Measurements from ENCODE around the gene RNU6-1.

RNU6-1 gene

DNA sequence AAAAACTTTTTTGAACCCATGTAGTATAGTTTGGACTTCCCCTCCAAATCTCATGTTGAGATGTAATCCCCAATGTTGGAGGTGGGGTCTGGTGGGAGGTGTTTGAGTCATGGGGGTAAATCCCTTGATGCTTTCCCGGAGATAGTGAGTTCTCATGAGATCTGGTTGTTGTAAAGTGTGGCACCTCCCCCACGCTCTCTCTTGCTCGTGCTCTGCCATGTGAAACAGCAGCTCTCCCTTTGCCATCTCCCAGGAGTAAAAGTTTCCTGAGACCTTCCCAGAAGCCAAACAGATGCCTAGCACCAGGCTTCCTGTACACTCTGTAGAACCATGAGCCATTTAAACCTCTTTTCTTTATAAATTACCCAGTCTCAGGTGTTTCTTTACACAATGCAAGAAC is 16.0 kb upstream of the RNU6-1 start:
- no peak for DNase-seq

DNA sequence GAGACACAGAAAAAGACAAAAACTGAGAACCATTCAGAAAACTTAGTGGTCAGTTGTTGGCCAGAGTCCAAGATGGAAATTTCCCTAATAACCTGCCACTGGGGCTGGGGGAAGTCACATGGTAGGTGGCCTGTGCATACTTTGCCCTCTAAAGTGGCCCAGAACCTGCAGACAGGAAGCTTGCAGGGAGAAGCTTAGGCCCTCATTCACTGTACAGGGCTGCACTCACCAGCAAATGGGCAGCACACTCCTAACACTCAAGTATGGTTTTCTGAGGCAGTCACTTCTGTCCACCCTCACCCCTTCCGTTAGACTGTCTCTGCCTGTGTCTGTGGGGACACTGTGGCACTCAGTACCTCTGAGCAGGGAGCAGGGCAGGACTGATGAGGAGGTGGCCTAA is 14.5 kb upstream of the RNU6-1 start:
- no peak for DNase-seq

GRCh38 chr15:67853454-67853853 is 13.6 kb upstream of the RNU6-1 start:
- DNase-seq: no peak

DNA sequence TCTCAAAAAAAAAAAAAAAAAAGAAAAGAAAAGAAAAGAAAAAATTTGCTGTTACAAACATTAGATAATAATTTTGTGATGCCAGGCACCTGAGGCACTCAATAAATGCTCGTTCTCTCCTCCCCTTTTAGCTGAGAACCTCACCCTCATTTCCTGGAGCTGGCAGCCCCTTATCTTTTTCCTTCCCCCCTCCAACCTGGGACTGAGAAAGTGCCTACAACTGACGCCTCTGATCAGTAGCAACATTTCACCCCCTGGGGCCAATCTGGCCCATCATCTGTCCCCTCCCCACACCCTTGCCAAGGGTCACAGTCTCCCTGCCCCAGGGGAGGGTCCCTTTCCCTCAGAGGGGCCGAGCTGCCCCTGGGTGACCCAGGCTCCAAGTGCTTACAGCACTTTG is 12.6 kb upstream of the RNU6-1 start:
- DNase-seq: no peak

GRCh38 chr15:67850994-67851571 is 11.2 kb upstream of the RNU6-1 start:
- no peak for DNase-seq

DNA sequence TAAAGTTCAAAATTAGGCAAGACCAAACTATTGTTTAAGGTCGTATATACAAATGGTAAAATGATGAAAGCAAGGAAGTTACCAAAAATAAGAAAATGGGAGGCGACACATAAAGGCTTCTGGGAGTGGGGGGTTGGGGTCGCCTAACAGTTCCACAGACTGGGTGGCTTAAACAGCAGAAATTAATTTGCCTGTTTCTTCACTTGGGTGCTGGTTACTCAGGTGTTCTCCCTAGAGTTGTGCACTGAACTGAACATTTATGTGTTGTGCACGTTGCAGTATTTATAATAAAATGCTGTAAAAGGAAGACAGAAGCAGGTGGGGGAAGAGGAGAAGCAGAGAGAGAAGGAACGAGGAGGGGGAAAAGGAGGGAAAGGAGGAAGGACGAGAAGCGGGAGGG is 10.5 kb upstream of the RNU6-1 start:
- DNase-seq: no peak

GRCh38 chr15:67849538-67849937 is 9.7 kb upstream of the RNU6-1 start:
- DNase-seq: no peak

DNA sequence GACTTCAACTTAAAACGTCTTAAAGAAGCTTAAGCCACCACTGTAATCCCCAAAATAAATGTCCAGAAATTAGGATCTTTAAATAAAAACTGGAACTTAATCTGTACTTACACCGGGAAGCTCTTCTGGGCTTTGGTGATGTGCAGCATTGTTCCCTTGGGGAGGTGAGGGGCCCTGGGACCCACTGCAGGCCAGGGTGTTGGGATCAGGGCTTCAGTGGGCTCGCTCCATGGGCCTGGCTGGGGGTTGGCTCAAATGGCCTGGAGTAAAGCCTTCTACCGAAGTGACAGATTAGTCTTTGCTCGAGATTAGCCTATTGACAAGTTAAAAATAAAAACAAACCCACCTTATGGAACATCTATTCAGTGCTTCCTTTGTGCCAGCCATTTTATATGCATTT is 6.1 kb upstream of the RNU6-1 start:
- no peak for DNase-seq

DNA sequence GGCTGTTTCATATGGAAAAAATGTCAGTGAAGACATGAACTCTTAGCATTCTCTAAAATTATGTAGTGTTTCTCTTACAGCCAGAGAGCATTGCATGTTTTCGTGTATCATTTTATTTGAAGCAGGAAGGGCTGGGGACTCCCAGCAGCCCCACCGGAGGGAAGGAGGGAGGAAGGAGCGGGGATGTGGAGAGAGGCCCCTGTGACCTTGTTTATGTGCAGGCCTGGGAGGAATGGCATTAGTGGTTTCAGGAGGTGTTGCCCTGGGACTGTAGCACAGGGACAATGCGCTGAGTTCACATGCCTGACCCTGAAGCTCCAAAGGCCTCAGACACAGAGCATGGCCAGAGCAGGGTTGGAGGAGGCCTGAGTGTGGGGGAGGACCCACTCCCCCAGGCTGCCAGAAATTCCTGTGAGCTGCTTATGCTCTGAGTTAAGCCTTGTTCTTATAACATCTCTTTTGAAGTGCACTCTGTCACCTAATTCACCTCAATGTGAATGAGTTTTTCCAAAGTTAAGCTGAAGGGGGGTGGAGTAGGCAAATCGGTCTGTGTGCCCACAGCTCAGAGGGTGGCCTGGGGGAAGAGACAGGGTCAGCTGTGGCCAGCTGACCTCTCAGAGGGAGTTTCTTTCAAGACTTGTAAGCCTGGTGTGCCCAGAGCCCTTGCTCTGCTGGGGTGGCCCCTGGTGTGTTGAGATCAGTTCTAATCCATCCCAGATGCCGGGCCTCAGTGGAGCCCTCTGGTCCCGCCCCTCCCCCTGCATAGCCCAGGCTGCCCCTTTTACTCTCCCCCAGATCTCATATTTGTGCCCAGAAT is 3.9 kb upstream of the RNU6-1 start:
- DNase-seq: no peak

GRCh38 chr15:67843092-67843501 is 3.3 kb upstream of the RNU6-1 start:
- no peak for DNase-seq

DNA sequence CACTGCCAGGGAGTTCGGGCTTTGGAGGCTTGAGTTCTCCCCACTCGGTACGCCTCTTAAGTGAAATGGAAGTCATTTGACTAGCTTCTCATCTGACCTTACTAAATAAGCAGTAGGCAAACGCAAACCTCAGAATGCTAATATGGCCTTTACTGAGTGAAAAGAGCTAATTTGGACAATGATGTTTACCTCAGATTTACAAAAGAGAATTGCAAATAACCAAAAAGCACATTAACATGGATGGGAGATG is 1.6 kb upstream of the RNU6-1 start:
- no peak for DNase-seq

DNA sequence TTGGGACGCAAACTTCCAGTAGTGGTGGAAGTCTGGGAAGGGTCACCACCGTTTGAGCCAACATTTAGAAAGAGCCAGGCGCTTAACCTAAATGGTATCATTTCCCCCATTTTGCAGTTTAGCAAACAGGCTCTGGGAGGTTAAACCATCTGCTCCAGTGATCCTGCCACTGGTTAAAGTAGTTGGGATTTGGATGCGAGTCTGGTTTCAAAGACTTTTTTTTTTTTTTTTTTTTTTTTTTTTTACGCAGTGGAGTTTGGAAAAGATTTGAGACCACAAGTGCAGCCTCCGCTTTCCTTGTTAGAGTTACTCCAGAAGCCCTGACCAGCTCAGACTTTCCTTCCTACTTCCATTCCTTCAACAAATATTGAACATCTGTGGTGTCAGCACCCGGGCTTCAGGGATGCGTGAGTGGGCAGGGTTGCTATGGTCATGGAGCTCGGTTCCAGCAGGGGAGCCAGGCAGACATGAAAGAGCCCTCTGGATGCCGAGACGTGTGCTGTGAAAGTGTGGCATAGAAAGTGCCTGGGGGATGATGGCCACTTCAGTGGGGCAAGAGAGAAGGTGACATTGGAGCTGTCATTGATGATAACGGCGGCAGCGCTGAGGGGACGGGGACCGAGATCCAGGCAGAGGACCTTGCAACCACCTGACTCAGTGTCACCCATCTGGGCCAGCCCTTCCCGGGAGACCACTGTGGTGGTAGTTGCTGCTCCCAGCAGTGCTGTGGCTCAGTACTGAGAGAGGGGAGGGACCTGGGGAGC is 1.1 kb upstream of the RNU6-1 start:
- DNase-seq: no peak

DNA sequence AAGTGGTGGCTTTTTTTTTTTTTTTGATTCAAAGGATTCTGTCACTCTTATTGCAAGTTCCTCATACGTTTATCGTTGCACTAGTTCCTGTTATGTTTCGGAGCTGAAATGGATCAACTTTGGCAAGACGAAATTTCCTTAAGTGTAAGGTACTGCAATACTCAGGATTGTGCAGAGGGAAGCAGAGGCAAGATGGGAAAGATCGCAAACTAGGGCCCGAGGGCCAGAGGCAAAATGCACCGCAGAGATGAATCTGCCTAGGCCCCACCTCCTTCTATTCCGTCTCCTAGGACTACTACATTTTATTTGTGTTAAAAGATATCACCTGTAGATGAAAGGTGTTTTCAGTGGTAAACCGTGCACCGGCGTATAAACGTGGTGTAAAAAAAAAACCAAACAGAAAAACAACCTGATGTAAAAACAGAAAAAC is 331 bp downstream of the RNU6-1 start:
- no peak for DNase-seq

GRCh38 chr15:67838789-67839332 is 984 bp downstream of the RNU6-1 start:
- DNase-seq: no peak

DNA sequence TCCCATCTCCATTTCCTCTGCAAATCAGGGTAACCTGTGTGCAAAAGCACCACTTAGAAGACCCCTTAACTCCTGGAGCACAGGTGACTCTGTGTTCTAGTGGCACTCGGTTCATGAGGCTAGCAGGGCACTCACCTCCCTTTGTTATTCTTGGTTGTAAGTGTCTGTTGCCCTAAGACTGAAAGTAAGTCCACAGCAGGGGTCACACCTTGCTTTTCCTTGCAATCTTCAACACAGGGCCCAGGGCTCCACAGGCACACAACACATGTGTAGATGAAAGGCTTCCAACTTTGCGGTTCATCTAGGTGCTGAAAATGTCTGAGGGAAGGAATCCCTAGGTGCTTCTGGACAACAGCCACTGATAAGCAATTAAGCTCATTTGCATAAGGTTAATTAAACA is 2.9 kb downstream of the RNU6-1 start:
- DNase-seq: no peak

- peak; percentile 29 for DNase-seq
These were observed 3.4 kb downstream of the RNU6-1 start for GRCh38 chr15:67836477-67836876.

- no peak for DNase-seq
These were observed 3.8 kb downstream of the RNU6-1 start for GRCh38 chr15:67836134-67836455.

GRCh38 chr15:67835297-67836133 is 4.3 kb downstream of the RNU6-1 start:
- DNase-seq: no peak

GRCh38 chr15:67834581-67835296 is 5.1 kb downstream of the RNU6-1 start:
- DNase-seq: no peak

DNA sequence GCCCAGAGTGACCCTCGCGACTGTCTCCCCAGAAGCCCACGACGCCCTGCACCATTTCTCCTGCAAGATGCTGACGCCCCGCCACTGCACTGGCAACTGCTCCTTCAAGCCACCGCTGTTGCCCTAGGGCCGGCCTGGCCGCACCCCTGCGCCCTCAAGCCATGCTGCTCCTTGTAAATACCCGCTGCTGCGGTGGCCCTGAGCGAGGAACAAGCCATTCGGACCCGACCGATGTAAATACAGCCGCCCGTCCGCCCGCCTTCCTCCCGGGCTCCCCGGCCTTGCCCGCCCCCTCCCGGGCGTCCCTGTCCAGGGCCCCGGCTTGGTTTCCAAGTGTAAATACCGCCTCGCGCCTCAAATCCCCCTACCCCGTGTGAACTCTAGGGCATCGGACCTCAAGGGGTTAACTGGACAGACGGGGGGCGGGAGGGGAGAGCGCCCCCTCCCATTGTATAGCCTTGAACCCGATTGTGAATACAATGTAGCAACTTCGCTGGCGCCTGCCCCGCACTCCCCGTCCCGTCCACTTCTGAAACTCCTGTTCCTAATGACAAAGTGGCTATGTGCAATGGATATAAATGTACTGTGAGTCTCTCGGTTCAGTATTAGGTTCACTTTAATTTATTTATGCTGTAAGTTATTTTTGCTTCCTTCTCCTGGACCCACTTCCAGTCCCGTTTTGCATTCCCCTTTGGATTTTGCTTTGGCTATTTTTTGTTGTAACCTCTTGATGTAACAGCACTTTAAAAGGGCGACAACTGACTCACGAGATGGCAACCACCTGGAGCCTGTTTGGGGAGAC is 5.9 kb downstream of the RNU6-1 start:
- no peak for DNase-seq

DNA sequence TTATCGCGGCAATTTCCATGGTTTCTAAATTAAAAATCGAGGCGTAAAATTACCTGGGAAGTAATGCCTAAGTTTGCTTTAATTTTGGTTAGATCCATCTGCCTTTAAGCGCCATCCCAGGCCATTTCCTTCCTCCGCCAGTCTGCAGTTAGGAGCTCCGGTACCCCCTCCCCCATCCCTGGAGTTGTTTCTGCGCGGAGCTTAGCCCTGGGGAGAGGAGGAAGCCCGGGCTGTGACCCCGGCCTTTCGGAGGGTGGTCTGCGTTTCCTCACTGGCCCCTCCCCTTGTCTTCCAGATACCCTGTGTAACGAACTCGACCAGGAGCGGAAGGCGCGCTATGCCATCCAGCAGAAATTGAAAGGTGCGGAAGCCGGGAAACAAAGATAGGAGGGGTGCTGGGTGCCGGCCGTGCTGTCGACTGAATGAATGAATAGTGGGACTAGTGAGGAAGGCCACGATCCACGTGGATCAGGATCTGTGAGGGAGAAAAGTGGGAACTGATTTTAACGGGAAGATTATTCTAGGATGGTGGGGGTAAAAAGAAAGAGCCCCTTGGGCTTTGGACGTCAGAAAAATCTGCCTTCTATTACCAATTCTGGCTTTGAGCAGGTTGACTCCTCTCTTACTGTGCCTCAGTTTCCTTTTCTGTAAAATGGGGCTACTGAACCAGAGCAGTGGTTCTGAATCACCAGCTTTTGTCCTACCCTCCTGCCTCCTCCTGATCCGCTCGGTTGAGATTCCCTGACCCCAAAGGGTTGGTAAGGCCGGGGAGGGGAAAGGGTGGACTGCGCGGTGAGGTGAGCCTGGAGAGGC is 6.7 kb downstream of the RNU6-1 start:
- no peak for DNase-seq
